Measurements from ENCODE around the gene DPEP3.

DNA sequence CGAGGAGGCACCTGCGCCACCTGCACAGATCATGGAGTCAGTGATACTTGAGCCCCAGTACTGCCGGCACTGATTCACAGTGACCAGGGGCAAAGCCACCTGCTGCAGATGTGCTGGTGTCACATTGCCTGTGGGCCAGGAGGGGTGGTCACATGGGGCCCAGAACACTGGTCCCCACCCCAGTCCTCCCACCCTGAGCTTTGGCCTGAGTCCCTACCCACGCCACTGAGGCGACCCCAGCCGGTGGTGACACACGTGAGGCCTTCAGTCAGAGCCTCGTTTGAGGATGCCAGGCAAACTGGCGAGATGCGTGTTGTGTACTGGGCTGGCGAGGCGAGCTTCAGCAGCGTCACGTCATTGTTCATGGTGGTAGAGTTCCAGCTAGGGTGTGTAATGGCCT, 50.1 kb downstream of the DPEP3 start:
- TF ChIP-seq, protein P1, sequence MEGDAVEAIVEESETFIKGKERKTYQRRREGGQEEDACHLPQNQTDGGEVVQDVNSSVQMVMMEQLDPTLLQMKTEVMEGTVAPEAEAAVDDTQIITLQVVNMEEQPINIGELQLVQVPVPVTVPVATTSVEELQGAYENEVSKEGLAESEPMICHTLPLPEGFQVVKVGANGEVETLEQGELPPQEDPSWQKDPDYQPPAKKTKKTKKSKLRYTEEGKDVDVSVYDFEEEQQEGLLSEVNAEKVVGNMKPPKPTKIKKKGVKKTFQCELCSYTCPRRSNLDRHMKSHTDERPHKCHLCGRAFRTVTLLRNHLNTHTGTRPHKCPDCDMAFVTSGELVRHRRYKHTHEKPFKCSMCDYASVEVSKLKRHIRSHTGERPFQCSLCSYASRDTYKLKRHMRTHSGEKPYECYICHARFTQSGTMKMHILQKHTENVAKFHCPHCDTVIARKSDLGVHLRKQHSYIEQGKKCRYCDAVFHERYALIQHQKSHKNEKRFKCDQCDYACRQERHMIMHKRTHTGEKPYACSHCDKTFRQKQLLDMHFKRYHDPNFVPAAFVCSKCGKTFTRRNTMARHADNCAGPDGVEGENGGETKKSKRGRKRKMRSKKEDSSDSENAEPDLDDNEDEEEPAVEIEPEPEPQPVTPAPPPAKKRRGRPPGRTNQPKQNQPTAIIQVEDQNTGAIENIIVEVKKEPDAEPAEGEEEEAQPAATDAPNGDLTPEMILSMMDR (IDR thresholded peaks at IDR 0.05 in 2 of 3, conservative IDR thresholded peaks at IDR 0.05 in 1 of 3; ENCODE audit: control insufficient read depth in 2 of 3, extremely low read depth in 1 of 3, insufficient read depth in 1 of 3, low read depth in 3 of 3, low read length in 3 of 3): no peak
- TF ChIP-seq CREB1 (IDR thresholded peaks at IDR 0.05; ENCODE audit: low read depth): no peak
- TF ChIP-seq FOXM1 (IDR thresholded peaks at IDR 0.05; ENCODE audit: low read depth, low read length): no peak
- TF ChIP-seq, protein P2, sequence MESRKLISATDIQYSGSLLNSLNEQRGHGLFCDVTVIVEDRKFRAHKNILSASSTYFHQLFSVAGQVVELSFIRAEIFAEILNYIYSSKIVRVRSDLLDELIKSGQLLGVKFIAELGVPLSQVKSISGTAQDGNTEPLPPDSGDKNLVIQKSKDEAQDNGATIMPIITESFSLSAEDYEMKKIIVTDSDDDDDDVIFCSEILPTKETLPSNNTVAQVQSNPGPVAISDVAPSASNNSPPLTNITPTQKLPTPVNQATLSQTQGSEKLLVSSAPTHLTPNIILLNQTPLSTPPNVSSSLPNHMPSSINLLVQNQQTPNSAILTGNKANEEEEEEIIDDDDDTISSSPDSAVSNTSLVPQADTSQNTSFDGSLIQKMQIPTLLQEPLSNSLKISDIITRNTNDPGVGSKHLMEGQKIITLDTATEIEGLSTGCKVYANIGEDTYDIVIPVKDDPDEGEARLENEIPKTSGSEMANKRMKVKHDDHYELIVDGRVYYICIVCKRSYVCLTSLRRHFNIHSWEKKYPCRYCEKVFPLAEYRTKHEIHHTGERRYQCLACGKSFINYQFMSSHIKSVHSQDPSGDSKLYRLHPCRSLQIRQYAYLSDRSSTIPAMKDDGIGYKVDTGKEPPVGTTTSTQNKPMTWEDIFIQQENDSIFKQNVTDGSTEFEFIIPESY (IDR thresholded peaks at IDR 0.05): no peak
- TF ChIP-seq, protein P3, sequence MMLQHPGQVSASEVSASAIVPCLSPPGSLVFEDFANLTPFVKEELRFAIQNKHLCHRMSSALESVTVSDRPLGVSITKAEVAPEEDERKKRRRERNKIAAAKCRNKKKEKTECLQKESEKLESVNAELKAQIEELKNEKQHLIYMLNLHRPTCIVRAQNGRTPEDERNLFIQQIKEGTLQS (IDR thresholded peaks at IDR 0.05; ENCODE audit: borderline replicate concordance, extremely low read depth, low read depth, low read length): no peak
- TF ChIP-seq SP1 (IDR thresholded peaks at IDR 0.05; ENCODE audit: low read depth, low read length): no peak

All from GM12878 (cell line).